ENCODE measurements around the gene NAE1.

Gene NAE1

DNA sequence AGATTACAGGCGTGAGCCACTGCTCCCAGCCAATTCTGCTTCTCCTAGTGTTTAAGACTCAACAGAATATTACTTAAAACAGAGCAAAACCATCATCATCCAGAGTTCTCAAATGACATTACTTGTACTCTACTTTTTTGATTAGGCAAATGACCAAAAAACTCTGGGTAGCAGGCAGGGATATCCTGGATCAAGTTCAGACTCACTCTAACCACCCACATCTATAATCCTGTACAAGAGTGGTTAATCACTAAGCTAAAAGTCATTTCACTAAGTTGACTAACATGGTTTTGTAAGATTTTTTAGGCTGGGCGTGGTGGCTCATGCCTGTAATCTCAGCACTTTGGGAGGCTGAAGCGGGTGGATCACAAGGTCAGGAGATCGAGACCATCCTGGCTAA, 6.8 kb downstream of the NAE1 start:
- no peak for TF ChIP-seq USF1 (IDR thresholded peaks at IDR 0.05)
- no peak for TF ChIP-seq REST (IDR thresholded peaks at IDR 0.05; ENCODE audit: low read depth)
- TF ChIP-seq YY1 (IDR thresholded peaks at IDR 0.05; ENCODE audit: low read depth), result no peak
- no peak for TF ChIP-seq TEAD4 (IDR thresholded peaks at IDR 0.05)
- TF ChIP-seq TAF1 (IDR thresholded peaks at IDR 0.05; ENCODE audit: low read depth), result no peak
- no peak for TF ChIP-seq EP300 (IDR thresholded peaks at IDR 0.05; ENCODE audit: borderline replicate concordance)
- TF ChIP-seq FOXM1 (IDR thresholded peaks at IDR 0.05; ENCODE audit: borderline replicate concordance, low read depth), result no peak
- no peak for TF ChIP-seq CREB1 (IDR thresholded peaks at IDR 0.05; ENCODE audit: low read depth)

- TF ChIP-seq EP300 (IDR thresholded peaks at IDR 0.05; ENCODE audit: borderline replicate concordance) (no peak), CREB1 (IDR thresholded peaks at IDR 0.05; ENCODE audit: low read depth) (no peak), NFIC (IDR thresholded peaks at IDR 0.05) (no peak), TAF1 (IDR thresholded peaks at IDR 0.05; ENCODE audit: low read depth) (no peak)
Observed at GRCh38 chr16:66814734-66815133, 16.0 kb downstream of the NAE1 start.

DNA sequence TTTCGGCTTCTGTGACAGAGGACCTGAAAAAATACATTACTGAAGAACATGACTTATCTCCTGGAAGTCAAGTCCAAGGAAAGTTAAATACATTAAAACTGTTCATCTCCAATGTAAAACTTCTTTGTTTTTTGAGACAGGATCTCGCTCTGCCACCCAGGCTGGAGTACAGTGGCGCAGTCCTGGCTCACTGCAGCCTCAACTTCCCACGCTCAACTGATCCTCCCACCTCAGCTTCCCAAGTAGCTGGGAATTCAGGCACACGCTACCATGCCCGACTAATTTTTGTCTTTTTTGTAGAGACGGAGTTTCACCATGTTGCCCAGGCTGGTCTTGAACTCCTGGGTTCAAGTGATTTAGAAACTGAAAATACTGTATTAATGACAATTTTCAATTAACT, 19.7 kb downstream of the NAE1 start:
- TF ChIP-seq TEAD4 (IDR thresholded peaks at IDR 0.05) (no peak), USF1 (IDR thresholded peaks at IDR 0.05) (no peak)

- no peak for TF ChIP-seq CEBPB (IDR thresholded peaks at IDR 0.05)
- TF ChIP-seq, protein P1, sequence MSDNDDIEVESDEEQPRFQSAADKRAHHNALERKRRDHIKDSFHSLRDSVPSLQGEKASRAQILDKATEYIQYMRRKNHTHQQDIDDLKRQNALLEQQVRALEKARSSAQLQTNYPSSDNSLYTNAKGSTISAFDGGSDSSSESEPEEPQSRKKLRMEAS (IDR thresholded peaks at IDR 0.05), result no peak
- TF ChIP-seq ZBTB7A (IDR thresholded peaks at IDR 0.05; ENCODE audit: low read depth), result no peak
- no peak for TF ChIP-seq CREB1 (IDR thresholded peaks at IDR 0.05; ENCODE audit: low read depth)
- no peak for TF ChIP-seq REST (IDR thresholded peaks at IDR 0.05; ENCODE audit: low read depth)
- no peak for TF ChIP-seq RAD21 (IDR thresholded peaks at IDR 0.05; ENCODE audit: low read depth)
- TF ChIP-seq USF1 (IDR thresholded peaks at IDR 0.05), result no peak
- TF ChIP-seq YY1 (IDR thresholded peaks at IDR 0.05; ENCODE audit: low read depth), result no peak
Observed at GRCh38 chr16:66810391-66810790, 20.4 kb downstream of the NAE1 start.

GRCh38 chr16:66809765-66810164, 21.0 kb downstream of the NAE1 start:
- no peak for TF ChIP-seq TEAD4 (IDR thresholded peaks at IDR 0.05)
- no peak for TF ChIP-seq USF1 (IDR thresholded peaks at IDR 0.05)
- TF ChIP-seq CREB1 (IDR thresholded peaks at IDR 0.05; ENCODE audit: low read depth), result no peak
- TF ChIP-seq RAD21 (IDR thresholded peaks at IDR 0.05; ENCODE audit: low read depth), result no peak
- TF ChIP-seq TAF1 (IDR thresholded peaks at IDR 0.05; ENCODE audit: low read depth), result no peak
- TF ChIP-seq REST (IDR thresholded peaks at IDR 0.05; ENCODE audit: low read depth), result no peak
- no peak for TF ChIP-seq YY1 (IDR thresholded peaks at IDR 0.05; ENCODE audit: low read depth)
- no peak for TF ChIP-seq EGR1 (IDR thresholded peaks at IDR 0.05)
- no peak for TF ChIP-seq TCF12 (IDR thresholded peaks at IDR 0.05; ENCODE audit: low read depth)
- no peak for TF ChIP-seq CEBPB (IDR thresholded peaks at IDR 0.05)
- TF ChIP-seq NFIC (IDR thresholded peaks at IDR 0.05), result no peak
- TF ChIP-seq, protein P1 (IDR thresholded peaks at IDR 0.05), result no peak
- TF ChIP-seq FOXM1 (IDR thresholded peaks at IDR 0.05; ENCODE audit: borderline replicate concordance, low read depth), result no peak
- TF ChIP-seq EP300 (IDR thresholded peaks at IDR 0.05; ENCODE audit: borderline replicate concordance), result no peak
- no peak for TF ChIP-seq ZBTB7A (IDR thresholded peaks at IDR 0.05; ENCODE audit: low read depth)

Data from Ishikawa (cell line).